K562 (cell line): ENCODE data around the gene ZNF83. TPM values are rescaled to one million over a fixed set of nuclear protein-coding genes. Genes with fewer than 3 reads are reported as not detected.

Experiments used
- CAMTA2 ChIP-seq: fragments of 250-450 bp; sonication (Bioruptor Pico); conservative IDR thresholded peaks from 2 replicates; pipeline ENCODE4 v1.5.1; 2022
- E2F3 ChIP-seq: fragments of 250-450 bp; sonication (Bioruptor Pico); IDR thresholded peaks from 2 replicates; pipeline ENCODE4 v1.4.0; 2020; ENCODE audit warnings: mild to moderate bottlenecking
- ERF ChIP-seq: fragments of 450-650 bp; formaldehyde crosslinking; IDR thresholded peaks from 2 replicates; pipeline ENCODE4 v1.4.0; 2020; ENCODE audit warnings: mild to moderate bottlenecking, mixed read lengths
- ESRRA ChIP-seq: fragments of 450-650 bp; IDR thresholded peaks from 2 replicates; pipeline ENCODE4 v1.6.1; 2014; ENCODE audit warnings: low read depth, mild to moderate bottlenecking, moderate library complexity, borderline replicate concordance
- HDAC2 ChIP-seq: fragments of 450-650 bp; IDR thresholded peaks from 2 replicates; pipeline ENCODE4 v1.6.1; 2016; ENCODE audit warnings: mild to moderate bottlenecking
- KAT2B ChIP-seq: IDR thresholded peaks from one replicate; pipeline ENCODE4 v1.6.1; 2012; ENCODE audit warnings: low read depth, mild to moderate bottlenecking, control low read depth, inconsistent platforms, low read length, moderate library complexity
- MECOM ChIP-seq: fragments of 250-450 bp; sonication (Bioruptor Pico); IDR thresholded peaks from 2 replicates; pipeline ENCODE4 v1.8.0; 2022; ENCODE audit warnings: inconsistent platforms
- PCBP2 ChIP-seq: fragments of 200-400 bp; formaldehyde crosslinking; IDR thresholded peaks from 2 replicates; pipeline ENCODE4 v1.6.1; 2018; ENCODE audit warnings: low read length, low read depth, mild to moderate bottlenecking, moderate library complexity; ENCODE audit not compliant: poor library complexity, severe bottlenecking
- POLR2AphosphoS5 ChIP-seq: IDR thresholded peaks from 2 replicates; pipeline ENCODE4 v1.6.1; 2011; ENCODE audit warnings: mild to moderate bottlenecking, low read depth, low read length, moderate library complexity; ENCODE audit not compliant: control insufficient read depth, insufficient read depth
- POLR3G ChIP-seq: IDR thresholded peaks from 2 replicates; pipeline ENCODE4 v1.6.1; 2011; ENCODE audit not compliant: insufficient read length, insufficient replicate concordance; ENCODE audit errors: extremely low read depth
- RBM15 ChIP-seq: fragments of 200-400 bp; formaldehyde crosslinking; IDR thresholded peaks from 2 replicates; pipeline ENCODE4 v1.6.1; 2018; ENCODE audit warnings: mild to moderate bottlenecking, low read length, moderate library complexity; ENCODE audit not compliant: insufficient read depth
- SMAD1 ChIP-seq: fragments of 150-350 bp; IDR thresholded peaks from 2 replicates; pipeline ENCODE4 v1.6.1; 2014; ENCODE audit warnings: low read length, low read depth; ENCODE audit not compliant: partially characterized antibody
- SMAD3 ChIP-seq: fragments of 450-650 bp; formaldehyde crosslinking; conservative IDR thresholded peaks from 2 replicates; pipeline ENCODE4 v1.4.0; 2020; ENCODE audit warnings: mild to moderate bottlenecking
- TAF1 ChIP-seq: IDR thresholded peaks from 2 replicates; pipeline ENCODE4 v1.6.1; 2011; ENCODE audit warnings: mild to moderate bottlenecking, low read length, moderate library complexity; ENCODE audit not compliant: insufficient read depth, control insufficient read depth, severe bottlenecking; ENCODE audit errors: extremely low read depth
- TSHZ1 ChIP-seq: fragments of 250-450 bp; sonication (Bioruptor Pico); IDR thresholded peaks from 2 replicates; pipeline ENCODE4 v1.4.0; 2020; ENCODE audit warnings: mild to moderate bottlenecking, moderate library complexity
- U2AF2 ChIP-seq: fragments of 200-400 bp; formaldehyde crosslinking; optimal IDR thresholded peaks from 2 replicates; pipeline ENCODE3; 2017; ENCODE audit warnings: low read depth, mild to moderate bottlenecking, low read length
- XRCC3 ChIP-seq: fragments of 450-650 bp; IDR thresholded peaks from 2 replicates; pipeline ENCODE4 v1.6.1; 2017; ENCODE audit warnings: mild to moderate bottlenecking, moderate library complexity
- ZHX1 ChIP-seq: fragments of 150-350 bp; conservative IDR thresholded peaks from 2 replicates; pipeline ENCODE4 v1.6.1; 2014; ENCODE audit warnings: low read length
- ZNF12 ChIP-seq: sonication (generic); formaldehyde crosslinking; IDR thresholded peaks from 2 replicates; pipeline ENCODE4 v1.4.0; 2020; ENCODE audit warnings: mild to moderate bottlenecking, missing genetic modification reagents
- ZNF280A ChIP-seq: fragments of 450-650 bp; IDR thresholded peaks from 2 replicates; pipeline ENCODE4 v1.6.1; 2018; ENCODE audit warnings: mild to moderate bottlenecking, low read depth; ENCODE audit not compliant: partially characterized antibody
- polyA plus RNA-seq, 8 experiments: library from polyadenylated mRNA; depleted of rRNA in 4 of 8; stranded (reverse) in 5 of 8; unstranded in 3 of 8; fragments of >200 nt; fragmentation: Nextera tagmentation in 2 of 8; fragmentation: Illumina TruSeq in 1 of 8; extraction: Ambion mirVana in 2 of 8; extraction: Trizol in 1 of 8; gene quantifications; 2 replicates each; pipeline versions ENCODE4 v1.2.1 to v1.2.3, GENCODE V29; 2011 to 2014; ENCODE audit warnings: inconsistent platforms in 1 of 8, missing spikeins in 1 of 8
- total RNA-seq, 7 experiments: library from RNA; depleted of rRNA in 6 of 7; stranded (reverse); fragments of >200 nt in 6 of 7; fragmentation: Illumina TruSeq in 2 of 7; extraction: Trizol in 2 of 7; gene quantifications; 2 replicates each; pipeline versions ENCODE4 v1.2.1 to v1.2.3, GENCODE V29; 2011 to 2021; ENCODE audit warnings: low replicate concordance in 1 of 7

The ZNF83 gene
- total and polyA plus RNA-seq, 9 of the 15 experiments (the other 6 are each of a cell fraction or from before 2014, with no cell fraction given): 18.6 to 74.3 (median 51.9) TPM

- no peak for TF ChIP-seq ZHX1
- no peak for TF ChIP-seq SMAD3 (CRISPR knock-in tag)
- no peak for TF ChIP-seq U2AF2
- TF ChIP-seq TSHZ1 (CRISPR knock-in tag): no peak
- TF ChIP-seq POLR3G: no peak
- no peak for TF ChIP-seq ZNF12 (CRISPR knock-in tag)
- TF ChIP-seq XRCC3: no peak
- no peak for TF ChIP-seq HDAC2
- TF ChIP-seq ZNF280A: no peak
- TF ChIP-seq MECOM (CRISPR knock-in tag): no peak
- TF ChIP-seq POLR2AphosphoS5: peak; percentile 80
- TF ChIP-seq CAMTA2 (CRISPR knock-in tag): no peak
- peak; percentile 84 for TF ChIP-seq TAF1
- 0 out of 2 replicates have a peak, but pooled peaks have one; percentile 14 for TF ChIP-seq E2F3 (CRISPR knock-in tag)
- TF ChIP-seq RBM15: no peak
- no peak for TF ChIP-seq PCBP2
- TF ChIP-seq SMAD1: peak; percentile 44
- no peak for TF ChIP-seq KAT2B
- no peak for TF ChIP-seq ESRRA
- no peak for TF ChIP-seq ERF (CRISPR knock-in tag)
Measured at GRCh38 chr19:52601025-52601973, 36.9 kb downstream of the ZNF83 start (continued).
